Fibroblast of villous mesenchyme (primary cell): Measurements from ENCODE around the gene CCDC15. TPM values are rescaled to one million over a fixed set of nuclear protein-coding genes. Genes with fewer than 3 reads are reported as not detected.

ENCODE experiments used
- DNase-seq: peaks from one replicate; pipeline ENCODE4 v3.0.0-alpha.2; 2010; ENCODE audit warnings: low read depth
- H3K4me3 ChIP-seq: 2 replicates; pipeline ENCODE4 v1.5.1; 2011; ENCODE audit warnings: low read depth, mild to moderate bottlenecking, low read length
- CTCF ChIP-seq: IDR thresholded peaks from 2 replicates; pipeline ENCODE4 v1.5.1; 2012; ENCODE audit warnings: low read depth, mild to moderate bottlenecking, low read length; ENCODE audit not compliant: insufficient read depth
- total RNA-seq: library from RNA; depleted of rRNA; stranded (reverse); fragments of >200 nt; gene quantifications from 2 replicates; pipeline ENCODE4 v1.2.3, GENCODE V29; 2012

Gene CCDC15
- total RNA-seq, 1 donor, result 3.5 TPM

- no peak overlapping the region for H3K4me3 ChIP-seq
- no peak for TF ChIP-seq CTCF
- no peak for DNase-seq
Measured at GRCh38 chr11:124919898-124920297, 34.1 kb upstream of the CCDC15 start.

GRCh38 chr11:124920356-124920755 lies 33.6 kb upstream of the CCDC15 start:
- DNase-seq, result no peak
- TF ChIP-seq CTCF, result no peak
- H3K4me3 ChIP-seq, result peak overlapping the region; percentile 51

GRCh38 chr11:124920870-124921609 lies 33.0 kb upstream of the CCDC15 start:
- peak; percentile 76 for DNase-seq
- peak overlapping the region; percentile 51 for H3K4me3 ChIP-seq
- no peak for TF ChIP-seq CTCF

GRCh38 chr11:124922831-124923230 lies 31.2 kb upstream of the CCDC15 start:
- H3K4me3 ChIP-seq, result no peak overlapping the region
- no peak for TF ChIP-seq CTCF

GRCh38 chr11:124923296-124923695 lies 30.7 kb upstream of the CCDC15 start:
- H3K4me3 ChIP-seq, result no peak overlapping the region
- no peak for DNase-seq
- no peak for TF ChIP-seq CTCF

More at GRCh38 chr11:124922831-124923230, 31.2 kb upstream of the CCDC15 start:
- DNase-seq, result no peak

- no peak overlapping the region for H3K4me3 ChIP-seq
- no peak for TF ChIP-seq CTCF
- no peak for DNase-seq
Measured at GRCh38 chr11:124928942-124929665, 24.9 kb upstream of the CCDC15 start.
